WTC11 (cell line): ENCODE measurements around the gene PLXNA1. TPM values are rescaled to one million over a fixed set of nuclear protein-coding genes. Genes with fewer than 3 reads are reported as not detected.

Experiments
- ATAC-seq: fragments of 200-7000 bp; cut with Tn5 transposase; 2 replicates; pipeline ENCODE4 v1.10.0; 2021; ENCODE audit warnings: mild to moderate bottlenecking, moderate library complexity
- CTCF ChIA-PET: fragments of 300-600 bp; sonication (Branson Sonifier 250); formaldehyde crosslinking; loops from one replicate; lab custom pipeline; 2021; ENCODE audit warnings: antibody characterized with exemption; lab: Charles Lee
- POLR2A ChIA-PET: fragments of 350-600 bp; sonication (Branson Sonifier 250); formaldehyde crosslinking; loops from one replicate; lab custom pipeline; 2021; ENCODE audit warnings: antibody characterized with exemption; lab: Charles Lee
- DNase-seq: peaks from one replicate; pipeline ENCODE4 v3.0.0; 2021; ENCODE audit warnings: low spot score
- H3K27ac Mint-ChIP-seq: 2 replicates; pipeline ENCODE4 v1.8.0; 2021; ENCODE audit warnings: mixed read lengths
- H3K27me3 Mint-ChIP-seq: 2 replicates; pipeline ENCODE4 v1.8.0; 2021; ENCODE audit warnings: low read depth, mild to moderate bottlenecking, moderate library complexity, mixed read lengths
- H3K36me3 Mint-ChIP-seq: 2 replicates; pipeline ENCODE4 v1.8.0; 2021; ENCODE audit warnings: mixed read lengths
- H3K4me1 Mint-ChIP-seq: 2 replicates; pipeline ENCODE4 v1.8.0; 2022; ENCODE audit warnings: mixed read lengths
- H3K4me3 Mint-ChIP-seq: 2 replicates; pipeline ENCODE4 v1.8.0; 2021; ENCODE audit warnings: mild to moderate bottlenecking, moderate library complexity, mixed read lengths
- H3K9me3 Mint-ChIP-seq: 2 replicates; pipeline ENCODE4 v1.8.0; 2021; ENCODE audit warnings: mixed read lengths
- ATF2 ChIP-seq: sonication (generic); formaldehyde crosslinking; IDR thresholded peaks from 2 replicates; pipeline ENCODE4 v1.8.1; 2022; ENCODE audit warnings: low read depth, missing genetic modification reagents, borderline replicate concordance
- FOXK1 ChIP-seq: sonication (generic); formaldehyde crosslinking; IDR thresholded peaks from 2 replicates; pipeline ENCODE4 v1.8.0; 2022; ENCODE audit warnings: mild to moderate bottlenecking, moderate library complexity, missing genetic modification reagents
- HMGA2 ChIP-seq: fragments of 250-450 bp; sonication (Bioruptor Pico); IDR thresholded peaks from 2 replicates; pipeline ENCODE4 v1.4.0; 2021; ENCODE audit warnings: mild to moderate bottlenecking, moderate library complexity
- JAZF1 ChIP-seq: fragments of 250-450 bp; sonication (Bioruptor Pico); IDR thresholded peaks from 2 replicates; pipeline ENCODE4 v1.9.0; 2021; ENCODE audit warnings: moderate library complexity, mild to moderate bottlenecking, inconsistent platforms
- MAX ChIP-seq: sonication (generic); formaldehyde crosslinking; IDR thresholded peaks from 2 replicates; pipeline ENCODE4 v1.8.0; 2022; ENCODE audit warnings: mild to moderate bottlenecking, missing genetic modification reagents
- NFE2L1 ChIP-seq: sonication (generic); formaldehyde crosslinking; IDR thresholded peaks from 2 replicates; pipeline ENCODE4 v1.8.1; 2023; ENCODE audit warnings: missing genetic modification reagents
- RELA ChIP-seq: sonication (generic); formaldehyde crosslinking; IDR thresholded peaks from 2 replicates; pipeline ENCODE4 v1.8.1; 2022; ENCODE audit warnings: missing genetic modification reagents, mild to moderate bottlenecking, borderline replicate concordance
- RORB ChIP-seq: fragments of 250-450 bp; sonication (Bioruptor Pico); IDR thresholded peaks from 2 replicates; pipeline ENCODE4 v1.9.0; 2021; ENCODE audit warnings: mild to moderate bottlenecking
- SP1 ChIP-seq: sonication (generic); formaldehyde crosslinking; conservative IDR thresholded peaks from 2 replicates; pipeline ENCODE4 v1.8.1; 2022; ENCODE audit warnings: missing genetic modification reagents
- ZNF138 ChIP-seq: sonication (generic); formaldehyde crosslinking; conservative IDR thresholded peaks from 2 replicates; pipeline ENCODE4 v1.8.1; 2022; ENCODE audit warnings: mild to moderate bottlenecking, moderate library complexity, missing genetic modification reagents
- ZNF263 ChIP-seq: sonication (generic); formaldehyde crosslinking; IDR thresholded peaks from 2 replicates; pipeline ENCODE4 v1.8.1; 2022; ENCODE audit warnings: low read depth, mild to moderate bottlenecking, moderate library complexity, missing genetic modification reagents
- ZNF317 ChIP-seq: sonication (generic); formaldehyde crosslinking; IDR thresholded peaks from 2 replicates; pipeline ENCODE4 v1.8.1; 2023; ENCODE audit warnings: low read depth, mild to moderate bottlenecking, moderate library complexity, missing genetic modification reagents, borderline replicate concordance
- ZNF416 ChIP-seq: fragments of 250-450 bp; sonication (Bioruptor Pico); IDR thresholded peaks from 2 replicates; pipeline ENCODE4 v1.9.0; 2021; ENCODE audit warnings: mild to moderate bottlenecking, inconsistent platforms
- ZNF532 ChIP-seq: fragments of 250-450 bp; sonication (Bioruptor Pico); IDR thresholded peaks from 2 replicates; pipeline ENCODE4 v1.9.0; 2021; ENCODE audit warnings: mild to moderate bottlenecking, borderline replicate concordance
- total RNA-seq: library from RNA; stranded (reverse); gene quantifications from 3 replicates; pipeline ENCODE4 v1.2.3, GENCODE V29; 2021
- TF ChIP-seq, protein P1 (sequence below): sonication (generic); formaldehyde crosslinking; IDR thresholded peaks from 2 replicates; pipeline ENCODE4 v1.8.1; 2022; ENCODE audit warnings: missing genetic modification reagents, borderline replicate concordance
- TF ChIP-seq, protein P2 (sequence below): fragments of 250-450 bp; sonication (Bioruptor Pico); IDR thresholded peaks from 2 replicates; pipeline ENCODE4 v1.9.0; 2021; ENCODE audit warnings: mild to moderate bottlenecking
- TF ChIP-seq, protein P3 (sequence below): fragments of 200-600 bp; IDR thresholded peaks from 2 replicates; pipeline ENCODE4 v1.8.0; 2022; ENCODE audit warnings: antibody characterized with exemption
- TF ChIP-seq, protein P4 (sequence below): sonication (generic); formaldehyde crosslinking; IDR thresholded peaks from 2 replicates; pipeline ENCODE4 v1.8.0; 2023; ENCODE audit warnings: missing genetic modification reagents, mild to moderate bottlenecking, borderline replicate concordance

The PLXNA1 gene
- total RNA-seq, 1 experiment from 2014 or later, result 53.8 TPM

- no peaks in the 10 kb centered on the region for H3K9me3 Mint-ChIP-seq
- H3K27me3 Mint-ChIP-seq, result no peaks in the 10 kb centered on the region
- DNase-seq (no peak), ATAC-seq (no peak)
- H3K27ac Mint-ChIP-seq, result no peak overlapping the region
- CTCF ChIA-PET, result interaction anchor here (0.7 to 1.3 kb wide), 4 partner anchors 8 to 195 kb away, joined by 3 to 5 read pairs (median 4); partner anchors contain the start of gene PLXNA1
- POLR2A ChIA-PET, result interaction anchor here (0.5 kb wide), 1 partner anchor 25 kb away, joined by 3 read pairs; no protein-coding TSS in a partner anchor
- H3K4me1 Mint-ChIP-seq, result no peaks in the 10 kb centered on the region
- H3K4me3 Mint-ChIP-seq, result no peak overlapping the region
- no peaks in the 10 kb centered on the region for H3K36me3 Mint-ChIP-seq
- TF ChIP-seq, protein P1, sequence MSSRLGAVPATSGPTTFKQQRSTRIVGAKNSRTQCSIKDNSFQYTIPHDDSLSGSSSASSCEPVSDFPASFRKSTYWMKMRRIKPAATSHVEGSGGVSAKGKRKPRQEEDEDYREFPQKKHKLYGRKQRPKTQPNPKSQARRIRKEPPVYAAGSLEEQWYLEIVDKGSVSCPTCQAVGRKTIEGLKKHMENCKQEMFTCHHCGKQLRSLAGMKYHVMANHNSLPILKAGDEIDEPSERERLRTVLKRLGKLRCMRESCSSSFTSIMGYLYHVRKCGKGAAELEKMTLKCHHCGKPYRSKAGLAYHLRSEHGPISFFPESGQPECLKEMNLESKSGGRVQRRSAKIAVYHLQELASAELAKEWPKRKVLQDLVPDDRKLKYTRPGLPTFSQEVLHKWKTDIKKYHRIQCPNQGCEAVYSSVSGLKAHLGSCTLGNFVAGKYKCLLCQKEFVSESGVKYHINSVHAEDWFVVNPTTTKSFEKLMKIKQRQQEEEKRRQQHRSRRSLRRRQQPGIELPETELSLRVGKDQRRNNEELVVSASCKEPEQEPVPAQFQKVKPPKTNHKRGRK (CRISPR knock-in tag), result no peak
- TF ChIP-seq ATF2 (CRISPR knock-in tag), result no peak
- TF ChIP-seq FOXK1, result no peak
- no peak for TF ChIP-seq JAZF1 (CRISPR knock-in tag)
- no peak for TF ChIP-seq ZNF416 (CRISPR knock-in tag)
- TF ChIP-seq NFE2L1 (CRISPR knock-in tag), result no peak
- TF ChIP-seq, protein P2, sequence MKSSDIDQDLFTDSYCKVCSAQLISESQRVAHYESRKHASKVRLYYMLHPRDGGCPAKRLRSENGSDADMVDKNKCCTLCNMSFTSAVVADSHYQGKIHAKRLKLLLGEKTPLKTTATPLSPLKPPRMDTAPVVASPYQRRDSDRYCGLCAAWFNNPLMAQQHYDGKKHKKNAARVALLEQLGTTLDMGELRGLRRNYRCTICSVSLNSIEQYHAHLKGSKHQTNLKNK (CRISPR knock-in tag), result no peak
- no peak for TF ChIP-seq ZNF317 (CRISPR knock-in tag)
- no peak for TF ChIP-seq RORB (CRISPR knock-in tag)
- TF ChIP-seq MAX (CRISPR knock-in tag), result no peak
- TF ChIP-seq, protein P3, sequence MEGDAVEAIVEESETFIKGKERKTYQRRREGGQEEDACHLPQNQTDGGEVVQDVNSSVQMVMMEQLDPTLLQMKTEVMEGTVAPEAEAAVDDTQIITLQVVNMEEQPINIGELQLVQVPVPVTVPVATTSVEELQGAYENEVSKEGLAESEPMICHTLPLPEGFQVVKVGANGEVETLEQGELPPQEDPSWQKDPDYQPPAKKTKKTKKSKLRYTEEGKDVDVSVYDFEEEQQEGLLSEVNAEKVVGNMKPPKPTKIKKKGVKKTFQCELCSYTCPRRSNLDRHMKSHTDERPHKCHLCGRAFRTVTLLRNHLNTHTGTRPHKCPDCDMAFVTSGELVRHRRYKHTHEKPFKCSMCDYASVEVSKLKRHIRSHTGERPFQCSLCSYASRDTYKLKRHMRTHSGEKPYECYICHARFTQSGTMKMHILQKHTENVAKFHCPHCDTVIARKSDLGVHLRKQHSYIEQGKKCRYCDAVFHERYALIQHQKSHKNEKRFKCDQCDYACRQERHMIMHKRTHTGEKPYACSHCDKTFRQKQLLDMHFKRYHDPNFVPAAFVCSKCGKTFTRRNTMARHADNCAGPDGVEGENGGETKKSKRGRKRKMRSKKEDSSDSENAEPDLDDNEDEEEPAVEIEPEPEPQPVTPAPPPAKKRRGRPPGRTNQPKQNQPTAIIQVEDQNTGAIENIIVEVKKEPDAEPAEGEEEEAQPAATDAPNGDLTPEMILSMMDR, result no peak
- TF ChIP-seq RELA (CRISPR knock-in tag), result no peak
- TF ChIP-seq, protein P4, sequence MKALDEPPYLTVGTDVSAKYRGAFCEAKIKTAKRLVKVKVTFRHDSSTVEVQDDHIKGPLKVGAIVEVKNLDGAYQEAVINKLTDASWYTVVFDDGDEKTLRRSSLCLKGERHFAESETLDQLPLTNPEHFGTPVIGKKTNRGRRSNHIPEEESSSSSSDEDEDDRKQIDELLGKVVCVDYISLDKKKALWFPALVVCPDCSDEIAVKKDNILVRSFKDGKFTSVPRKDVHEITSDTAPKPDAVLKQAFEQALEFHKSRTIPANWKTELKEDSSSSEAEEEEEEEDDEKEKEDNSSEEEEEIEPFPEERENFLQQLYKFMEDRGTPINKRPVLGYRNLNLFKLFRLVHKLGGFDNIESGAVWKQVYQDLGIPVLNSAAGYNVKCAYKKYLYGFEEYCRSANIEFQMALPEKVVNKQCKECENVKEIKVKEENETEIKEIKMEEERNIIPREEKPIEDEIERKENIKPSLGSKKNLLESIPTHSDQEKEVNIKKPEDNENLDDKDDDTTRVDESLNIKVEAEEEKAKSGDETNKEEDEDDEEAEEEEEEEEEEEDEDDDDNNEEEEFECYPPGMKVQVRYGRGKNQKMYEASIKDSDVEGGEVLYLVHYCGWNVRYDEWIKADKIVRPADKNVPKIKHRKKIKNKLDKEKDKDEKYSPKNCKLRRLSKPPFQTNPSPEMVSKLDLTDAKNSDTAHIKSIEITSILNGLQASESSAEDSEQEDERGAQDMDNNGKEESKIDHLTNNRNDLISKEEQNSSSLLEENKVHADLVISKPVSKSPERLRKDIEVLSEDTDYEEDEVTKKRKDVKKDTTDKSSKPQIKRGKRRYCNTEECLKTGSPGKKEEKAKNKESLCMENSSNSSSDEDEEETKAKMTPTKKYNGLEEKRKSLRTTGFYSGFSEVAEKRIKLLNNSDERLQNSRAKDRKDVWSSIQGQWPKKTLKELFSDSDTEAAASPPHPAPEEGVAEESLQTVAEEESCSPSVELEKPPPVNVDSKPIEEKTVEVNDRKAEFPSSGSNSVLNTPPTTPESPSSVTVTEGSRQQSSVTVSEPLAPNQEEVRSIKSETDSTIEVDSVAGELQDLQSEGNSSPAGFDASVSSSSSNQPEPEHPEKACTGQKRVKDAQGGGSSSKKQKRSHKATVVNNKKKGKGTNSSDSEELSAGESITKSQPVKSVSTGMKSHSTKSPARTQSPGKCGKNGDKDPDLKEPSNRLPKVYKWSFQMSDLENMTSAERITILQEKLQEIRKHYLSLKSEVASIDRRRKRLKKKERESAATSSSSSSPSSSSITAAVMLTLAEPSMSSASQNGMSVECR (CRISPR knock-in tag), result no peak
- TF ChIP-seq ZNF263 (CRISPR knock-in tag), result no peak
- no peak for TF ChIP-seq HMGA2 (CRISPR knock-in tag)
- TF ChIP-seq SP1 (CRISPR knock-in tag), result no peak
- TF ChIP-seq ZNF138 (CRISPR knock-in tag), result no peak
- no peak for TF ChIP-seq ZNF532 (CRISPR knock-in tag)
Observed at GRCh38 chr3:126947429-126947828, 35.5 kb upstream of the PLXNA1 start.
